Astrocyte of the cerebellum (primary cell): Measurements from ENCODE around the gene ASCC3.

ENCODE experiments used
- DNase-seq: peaks from one replicate; pipeline ENCODE4 v3.0.0-alpha.2; 2011; ENCODE audit warnings: low read depth
- H3K4me3 ChIP-seq: 2 replicates; pipeline ENCODE4 v1.5.1; 2011; ENCODE audit warnings: mild to moderate bottlenecking, low read depth, low read length, moderate library complexity
- in situ Hi-C: cut with HindIII; loops from 2 replicates; pipeline ENCODE4 v1.10.0; 2017; ENCODE audit warnings: low sequenced_read_pairs
- TF ChIP-seq, protein P1 (sequence below): IDR thresholded peaks from 2 replicates; pipeline ENCODE4 v1.5.1; 2012; ENCODE audit warnings: low read length, low read depth, moderate library complexity, mild to moderate bottlenecking; ENCODE audit errors: missing control alignments

The ASCC3 gene

GRCh38 chr6:100554228-100554627, 326.9 kb downstream of the ASCC3 start:
- H3K4me3 ChIP-seq: no peak overlapping the region
- in situ Hi-C loops: no loop called here
- TF ChIP-seq, protein P1, sequence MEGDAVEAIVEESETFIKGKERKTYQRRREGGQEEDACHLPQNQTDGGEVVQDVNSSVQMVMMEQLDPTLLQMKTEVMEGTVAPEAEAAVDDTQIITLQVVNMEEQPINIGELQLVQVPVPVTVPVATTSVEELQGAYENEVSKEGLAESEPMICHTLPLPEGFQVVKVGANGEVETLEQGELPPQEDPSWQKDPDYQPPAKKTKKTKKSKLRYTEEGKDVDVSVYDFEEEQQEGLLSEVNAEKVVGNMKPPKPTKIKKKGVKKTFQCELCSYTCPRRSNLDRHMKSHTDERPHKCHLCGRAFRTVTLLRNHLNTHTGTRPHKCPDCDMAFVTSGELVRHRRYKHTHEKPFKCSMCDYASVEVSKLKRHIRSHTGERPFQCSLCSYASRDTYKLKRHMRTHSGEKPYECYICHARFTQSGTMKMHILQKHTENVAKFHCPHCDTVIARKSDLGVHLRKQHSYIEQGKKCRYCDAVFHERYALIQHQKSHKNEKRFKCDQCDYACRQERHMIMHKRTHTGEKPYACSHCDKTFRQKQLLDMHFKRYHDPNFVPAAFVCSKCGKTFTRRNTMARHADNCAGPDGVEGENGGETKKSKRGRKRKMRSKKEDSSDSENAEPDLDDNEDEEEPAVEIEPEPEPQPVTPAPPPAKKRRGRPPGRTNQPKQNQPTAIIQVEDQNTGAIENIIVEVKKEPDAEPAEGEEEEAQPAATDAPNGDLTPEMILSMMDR: no peak
- no peak for DNase-seq

DNA sequence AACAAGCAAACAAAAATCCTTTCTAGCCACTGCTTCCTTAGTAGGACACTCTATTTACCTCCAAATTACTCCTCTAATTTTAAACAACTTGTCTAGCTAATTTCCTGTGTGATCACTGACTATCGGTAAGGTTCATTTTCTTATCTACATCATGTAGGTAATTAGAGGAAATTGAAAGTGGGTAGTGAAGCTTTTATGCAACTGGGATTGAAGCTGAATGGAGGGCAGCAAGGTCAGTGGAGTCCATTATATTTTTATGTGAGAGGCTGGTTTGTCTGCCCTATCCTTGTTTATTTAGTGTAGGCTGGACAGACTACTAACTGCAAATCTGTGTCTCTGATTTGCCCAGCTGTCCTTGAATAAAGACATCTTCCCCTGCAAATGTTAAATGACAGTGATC, 327.9 kb downstream of the ASCC3 start:
- TF ChIP-seq, protein P1: no peak
- DNase-seq: no peak
- no peak overlapping the region for H3K4me3 ChIP-seq
- in situ Hi-C loops: no loop called here

DNA sequence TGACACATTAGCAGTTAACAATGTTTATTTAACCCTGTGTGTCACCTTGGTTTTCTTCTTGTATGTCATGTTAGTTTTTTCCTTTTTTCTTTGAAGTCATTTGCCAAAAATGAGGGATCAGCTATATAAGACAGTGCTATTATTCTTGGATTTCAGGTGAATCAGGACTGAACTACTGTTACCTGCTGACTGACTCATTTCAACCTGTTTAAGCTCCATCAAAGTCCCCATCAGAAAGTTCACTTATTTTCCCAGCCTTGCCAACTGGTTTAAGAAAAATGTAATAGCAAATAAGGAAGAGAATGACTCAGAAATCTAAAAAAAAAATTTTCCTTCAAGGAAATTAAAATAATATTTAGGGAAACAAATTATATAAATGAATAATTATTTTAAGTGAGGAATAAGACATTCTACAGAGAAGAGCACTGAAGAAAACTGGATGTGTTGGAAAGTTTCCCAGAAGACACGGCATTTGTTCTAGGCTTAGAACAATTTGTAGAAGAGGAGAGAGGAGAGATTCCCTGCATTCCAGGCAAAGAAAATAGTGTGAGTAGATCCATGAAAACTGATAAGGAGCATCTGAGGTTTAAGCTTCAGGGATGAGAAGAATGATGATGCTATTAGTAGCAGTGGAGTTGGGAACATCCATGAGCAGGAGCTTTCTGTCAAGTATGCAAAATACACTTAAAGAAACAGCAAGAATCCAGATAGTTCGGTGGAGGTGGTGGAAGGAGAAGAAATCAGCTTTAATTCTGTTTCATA, 331.5 kb downstream of the ASCC3 start:
- TF ChIP-seq, protein P1: no peak
- peak; percentile 54 for DNase-seq
- in situ Hi-C loops: no loop called here
- H3K4me3 ChIP-seq: no peak overlapping the region

DNA sequence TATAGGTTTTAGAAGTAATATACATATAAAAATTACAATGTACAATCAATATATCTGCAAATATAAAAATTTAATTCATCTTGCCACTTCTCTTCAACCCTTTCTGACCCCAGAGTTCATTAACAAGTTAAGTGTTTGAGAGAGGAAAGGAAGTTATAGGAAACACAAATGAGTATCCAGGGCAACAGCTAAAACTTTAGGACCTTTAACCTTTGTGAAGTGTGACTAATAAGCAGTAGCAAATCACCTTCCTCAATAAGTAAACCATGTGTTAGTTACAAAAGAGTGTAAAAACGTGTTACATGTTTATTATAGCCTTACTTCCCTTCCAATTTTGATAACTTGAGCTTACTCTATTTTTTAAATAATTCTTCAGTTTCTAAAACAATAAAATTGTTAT, 343.0 kb downstream of the ASCC3 start:
- no peak overlapping the region for H3K4me3 ChIP-seq
- in situ Hi-C loops: no loop called here
- TF ChIP-seq, protein P1: no peak
- no peak for DNase-seq

DNA sequence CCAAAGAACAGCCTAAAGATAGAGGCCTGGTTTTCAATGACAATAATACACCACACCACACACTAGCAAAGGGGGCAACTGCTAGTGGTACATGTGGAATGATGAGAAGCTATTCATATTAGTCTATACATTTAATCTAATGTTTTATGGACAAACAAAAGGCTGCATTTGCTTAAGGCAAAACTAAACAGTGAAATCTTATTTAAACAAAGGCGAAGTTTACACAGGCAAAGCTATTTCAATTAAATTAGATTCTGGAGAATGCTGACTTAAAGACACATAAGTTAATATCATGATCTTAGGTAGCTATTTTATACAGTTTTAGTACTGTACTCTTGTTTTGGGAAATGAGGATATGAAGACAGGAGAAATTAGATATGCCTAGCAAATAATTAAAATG, 362.5 kb downstream of the ASCC3 start:
- TF ChIP-seq, protein P1: no peak
- in situ Hi-C loops: no loop called here
- no peak overlapping the region for H3K4me3 ChIP-seq
- no peak for DNase-seq

DNA sequence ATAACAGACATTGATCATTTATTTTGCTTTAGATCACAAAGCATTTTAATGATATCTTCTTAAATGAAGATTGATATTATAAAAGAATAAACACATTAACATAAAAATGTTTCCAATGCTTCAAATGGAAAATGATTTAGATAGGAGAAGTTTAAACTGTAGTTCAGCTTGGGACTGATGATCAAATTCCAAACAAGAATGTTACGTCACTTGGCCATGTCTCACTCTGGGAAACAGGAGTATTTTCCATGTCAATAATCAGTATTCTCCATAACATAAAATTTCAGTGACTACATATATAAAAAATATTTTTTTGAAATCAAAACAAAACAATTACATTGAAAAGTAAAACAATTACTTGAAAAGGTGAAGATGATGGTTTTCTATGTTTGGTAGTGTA, 363.5 kb downstream of the ASCC3 start:
- TF ChIP-seq, protein P1: no peak
- DNase-seq: no peak
- H3K4me3 ChIP-seq: no peak overlapping the region
- in situ Hi-C loops: no loop called here
